HG03565 (cell line): Measurements from ENCODE around the gene PTPN7.
"Not testable (repeated sequence)": the region's sequence is repeated elsewhere in the genome, so short reads cannot be mapped to it uniquely, and the experiment has no call there.

Source experiments
- ATAC-seq: cut with Tn5 transposase; IDR thresholded peaks from one replicate; pipeline ENCODE4 v1.9.1; 2021; ENCODE audit warnings: mild to moderate bottlenecking, moderate library complexity; ENCODE audit not compliant: unreplicated experiment

The PTPN7 gene

GRCh38 chr1:202167708-202168415, 7.5 kb upstream of the PTPN7 start:
- no peak for ATAC-seq

GRCh38 chr1:202167054-202167453, 6.7 kb upstream of the PTPN7 start:
- ATAC-seq = not testable (repeated sequence)

- no peak for ATAC-seq
Observed at GRCh38 chr1:202165942-202166843, 5.8 kb upstream of the PTPN7 start.

GRCh38 chr1:202165267-202165941, 5.0 kb upstream of the PTPN7 start:
- no peak for ATAC-seq

GRCh38 chr1:202164271-202165037, 4.1 kb upstream of the PTPN7 start:
- ATAC-seq = peak; percentile 40

- ATAC-seq = no peak
Observed at GRCh38 chr1:202163281-202164270, 3.2 kb upstream of the PTPN7 start.

- ATAC-seq = no peak
Observed at GRCh38 chr1:202162418-202163280, 2.2 kb upstream of the PTPN7 start.

GRCh38 chr1:202162047-202162417, 1.6 kb upstream of the PTPN7 start:
- no peak for ATAC-seq

- no peak for ATAC-seq
Observed at GRCh38 chr1:202161151-202162046, 997 bp upstream of the PTPN7 start.

- ATAC-seq = no peak
Observed at GRCh38 chr1:202159534-202160371, 649 bp downstream of the PTPN7 start.

GRCh38 chr1:202158810-202159533, 1.4 kb downstream of the PTPN7 start:
- ATAC-seq = no peak

- ATAC-seq = no peak
Observed at GRCh38 chr1:202157945-202158344, 2.5 kb downstream of the PTPN7 start.

GRCh38 chr1:202156590-202156989, 3.8 kb downstream of the PTPN7 start:
- no peak for ATAC-seq

GRCh38 chr1:202155478-202156021, 4.9 kb downstream of the PTPN7 start:
- no peak for ATAC-seq

GRCh38 chr1:202154766-202155477, 5.5 kb downstream of the PTPN7 start:
- ATAC-seq = no peak
